Bone marrow (tissue), 2 donors: Measurements from ENCODE around the gene CTNNAL1.
A peak's percentile ranks its signal among the peaks of the same experiment; 100 is the strongest.
"Not testable (repeated sequence)": the region's sequence is repeated elsewhere in the genome, so short reads cannot be mapped to it uniquely, and the experiment has no call there.

ENCODE experiments used
- DNase-seq, 2 donors: peaks; one replicate each; lab custom pipeline; 2025; lab: John Stamatoyannopoulos, UW

The CTNNAL1 gene

GRCh38 chr9:109012876-109013678, at the start of gene CTNNAL1:
CTNNAL1 (minus strand) TSS chr9:109013499; CDS start chr9:109013442, 57 bp downstream.
- peak; percentile 56 to 72 for DNase-seq

- DNase-seq = no peak
Observed at GRCh38 chr9:109062543-109062942, 49.2 kb upstream of the CTNNAL1 start.

- no peak for DNase-seq
Observed at GRCh38 chr9:109060191-109060590, 46.9 kb upstream of the CTNNAL1 start.

- not testable (repeated sequence) for DNase-seq
Observed at GRCh38 chr9:109053121-109053520, 39.8 kb upstream of the CTNNAL1 start.

GRCh38 chr9:109052416-109052815, 39.1 kb upstream of the CTNNAL1 start:
- DNase-seq = no peak

- DNase-seq = no peak
Observed at GRCh38 chr9:109051733-109052132, 38.4 kb upstream of the CTNNAL1 start.

GRCh38 chr9:109050444-109050843, 37.1 kb upstream of the CTNNAL1 start:
- DNase-seq = no peak

GRCh38 chr9:109048822-109049221, 35.5 kb upstream of the CTNNAL1 start:
- DNase-seq = no peak

GRCh38 chr9:109047259-109047658, 34.0 kb upstream of the CTNNAL1 start:
- DNase-seq = no peak

- no peak for DNase-seq
Observed at GRCh38 chr9:109046346-109046745, 33.0 kb upstream of the CTNNAL1 start.

GRCh38 chr9:109043578-109043977, 30.3 kb upstream of the CTNNAL1 start:
- no peak for DNase-seq

- no peak for DNase-seq
Observed at GRCh38 chr9:109040571-109040970, 27.3 kb upstream of the CTNNAL1 start.

- no peak for DNase-seq
Observed at GRCh38 chr9:109039539-109039938, 26.2 kb upstream of the CTNNAL1 start.

- no peak for DNase-seq
Observed at GRCh38 chr9:109037946-109038715, 24.8 kb upstream of the CTNNAL1 start.

- DNase-seq = no peak
Observed at GRCh38 chr9:109036744-109037680, 23.7 kb upstream of the CTNNAL1 start.

- DNase-seq = no peak
Observed at GRCh38 chr9:109035684-109036423, 22.6 kb upstream of the CTNNAL1 start.

- no peak for DNase-seq
Observed at GRCh38 chr9:109033941-109034700, 20.8 kb upstream of the CTNNAL1 start.

GRCh38 chr9:109031241-109031640, 17.9 kb upstream of the CTNNAL1 start:
- DNase-seq = no peak

GRCh38 chr9:109030426-109030825, 17.1 kb upstream of the CTNNAL1 start:
- no peak for DNase-seq

- DNase-seq = no peak
Observed at GRCh38 chr9:109028457-109028856, 15.2 kb upstream of the CTNNAL1 start.

GRCh38 chr9:109027176-109027575, 13.9 kb upstream of the CTNNAL1 start:
- no peak for DNase-seq
